PFSK-1 (cell line): ENCODE data around the gene ZNF439.

Source experiments
- FOXP2 ChIP-seq: optimal IDR thresholded peaks from 2 replicates; pipeline ENCODE3; 2011; ENCODE audit warnings: borderline replicate concordance, control low read depth, inconsistent platforms; ENCODE audit not compliant: insufficient read depth; ENCODE audit errors: extremely low read length, extremely low read depth
- POLR2AphosphoS5 ChIP-seq: IDR thresholded peaks from 2 replicates; pipeline ENCODE4 v1.6.1; 2012; ENCODE audit warnings: low read depth, mild to moderate bottlenecking, control low read depth, low read length, moderate library complexity
- SIN3A ChIP-seq: IDR thresholded peaks from 2 replicates; pipeline ENCODE4 v1.6.1; 2012; ENCODE audit warnings: mild to moderate bottlenecking, low read length, moderate library complexity, borderline replicate concordance; ENCODE audit not compliant: insufficient read depth
- TAF1 ChIP-seq: IDR thresholded peaks from 2 replicates; pipeline ENCODE4 v1.6.1; 2012; ENCODE audit warnings: low read length, control low read depth, borderline replicate concordance; ENCODE audit not compliant: insufficient read depth
- TF ChIP-seq, protein P1 (sequence below), 2 experiments: IDR thresholded peaks; 2 replicates each; pipeline versions ENCODE4 v1.6.1 to v1.8.0; 2011 to 2012; ENCODE audit warnings: low read depth in 2 of 2, low read length in 2 of 2, control low read depth in 1 of 2, inconsistent platforms in 1 of 2, mild to moderate bottlenecking in 1 of 2, moderate library complexity in 1 of 2; ENCODE audit not compliant: insufficient read depth in 1 of 2

Gene ZNF439

DNA sequence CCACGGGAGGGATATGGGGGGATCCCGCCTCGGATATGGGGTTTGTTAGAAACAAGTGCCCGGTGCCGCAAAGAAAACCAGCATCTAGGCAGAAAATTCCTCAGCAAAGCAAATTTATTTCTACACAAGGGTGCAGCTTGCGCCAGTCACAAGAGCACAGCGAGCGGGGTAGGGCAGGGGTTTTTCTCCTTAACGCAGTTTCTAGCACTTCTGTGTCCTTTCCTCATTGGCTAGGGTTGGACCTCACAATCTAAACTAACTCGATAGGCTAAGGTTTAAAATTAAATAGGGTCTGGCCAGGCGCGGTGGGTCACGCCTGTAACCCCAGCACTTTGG lies 33.9 kb upstream of the ZNF439 start:
- TF ChIP-seq POLR2AphosphoS5 (no peak), TAF1 (no peak)

DNA sequence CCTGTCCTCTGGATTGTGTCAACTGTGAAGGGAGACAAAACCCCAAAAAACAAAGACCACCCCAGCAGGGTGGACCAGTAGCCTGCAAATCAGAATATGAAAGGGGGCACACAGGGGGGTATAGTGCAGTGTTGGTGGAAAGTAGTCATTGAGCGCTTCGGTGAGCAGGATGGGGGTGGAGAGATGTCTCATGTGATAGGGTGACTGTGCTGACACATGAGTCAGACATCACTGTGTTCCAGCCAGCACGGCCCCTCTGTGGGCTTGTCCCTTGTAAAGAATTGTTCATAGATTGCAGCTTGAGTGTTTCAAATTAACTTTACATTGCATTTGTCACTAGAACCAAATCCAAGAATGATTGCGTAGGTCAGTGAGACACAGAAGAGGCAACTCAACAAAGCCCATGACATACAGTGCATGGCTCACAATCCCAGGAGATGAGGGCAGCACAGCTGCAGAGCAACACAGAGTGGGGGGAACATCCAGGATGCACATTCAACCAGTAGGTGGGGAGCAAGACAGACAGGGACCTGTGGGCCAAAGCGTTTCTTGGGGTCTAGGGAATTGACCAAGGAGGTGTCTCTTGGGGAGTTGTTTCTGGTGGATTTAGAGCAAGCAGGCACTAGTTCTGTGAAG lies 26.9 kb upstream of the ZNF439 start:
- no peak for TF ChIP-seq POLR2AphosphoS5
- TF ChIP-seq FOXP2: no peak
- no peak for TF ChIP-seq SIN3A
- TF ChIP-seq, protein P1, sequence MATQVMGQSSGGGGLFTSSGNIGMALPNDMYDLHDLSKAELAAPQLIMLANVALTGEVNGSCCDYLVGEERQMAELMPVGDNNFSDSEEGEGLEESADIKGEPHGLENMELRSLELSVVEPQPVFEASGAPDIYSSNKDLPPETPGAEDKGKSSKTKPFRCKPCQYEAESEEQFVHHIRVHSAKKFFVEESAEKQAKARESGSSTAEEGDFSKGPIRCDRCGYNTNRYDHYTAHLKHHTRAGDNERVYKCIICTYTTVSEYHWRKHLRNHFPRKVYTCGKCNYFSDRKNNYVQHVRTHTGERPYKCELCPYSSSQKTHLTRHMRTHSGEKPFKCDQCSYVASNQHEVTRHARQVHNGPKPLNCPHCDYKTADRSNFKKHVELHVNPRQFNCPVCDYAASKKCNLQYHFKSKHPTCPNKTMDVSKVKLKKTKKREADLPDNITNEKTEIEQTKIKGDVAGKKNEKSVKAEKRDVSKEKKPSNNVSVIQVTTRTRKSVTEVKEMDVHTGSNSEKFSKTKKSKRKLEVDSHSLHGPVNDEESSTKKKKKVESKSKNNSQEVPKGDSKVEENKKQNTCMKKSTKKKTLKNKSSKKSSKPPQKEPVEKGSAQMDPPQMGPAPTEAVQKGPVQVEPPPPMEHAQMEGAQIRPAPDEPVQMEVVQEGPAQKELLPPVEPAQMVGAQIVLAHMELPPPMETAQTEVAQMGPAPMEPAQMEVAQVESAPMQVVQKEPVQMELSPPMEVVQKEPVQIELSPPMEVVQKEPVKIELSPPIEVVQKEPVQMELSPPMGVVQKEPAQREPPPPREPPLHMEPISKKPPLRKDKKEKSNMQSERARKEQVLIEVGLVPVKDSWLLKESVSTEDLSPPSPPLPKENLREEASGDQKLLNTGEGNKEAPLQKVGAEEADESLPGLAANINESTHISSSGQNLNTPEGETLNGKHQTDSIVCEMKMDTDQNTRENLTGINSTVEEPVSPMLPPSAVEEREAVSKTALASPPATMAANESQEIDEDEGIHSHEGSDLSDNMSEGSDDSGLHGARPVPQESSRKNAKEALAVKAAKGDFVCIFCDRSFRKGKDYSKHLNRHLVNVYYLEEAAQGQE (IDR thresholded peaks at IDR 0.05; ENCODE audit: insufficient read depth in 1 of 2, low read depth in 2 of 2, low read length in 2 of 2): no peak
- no peak for TF ChIP-seq TAF1

DNA sequence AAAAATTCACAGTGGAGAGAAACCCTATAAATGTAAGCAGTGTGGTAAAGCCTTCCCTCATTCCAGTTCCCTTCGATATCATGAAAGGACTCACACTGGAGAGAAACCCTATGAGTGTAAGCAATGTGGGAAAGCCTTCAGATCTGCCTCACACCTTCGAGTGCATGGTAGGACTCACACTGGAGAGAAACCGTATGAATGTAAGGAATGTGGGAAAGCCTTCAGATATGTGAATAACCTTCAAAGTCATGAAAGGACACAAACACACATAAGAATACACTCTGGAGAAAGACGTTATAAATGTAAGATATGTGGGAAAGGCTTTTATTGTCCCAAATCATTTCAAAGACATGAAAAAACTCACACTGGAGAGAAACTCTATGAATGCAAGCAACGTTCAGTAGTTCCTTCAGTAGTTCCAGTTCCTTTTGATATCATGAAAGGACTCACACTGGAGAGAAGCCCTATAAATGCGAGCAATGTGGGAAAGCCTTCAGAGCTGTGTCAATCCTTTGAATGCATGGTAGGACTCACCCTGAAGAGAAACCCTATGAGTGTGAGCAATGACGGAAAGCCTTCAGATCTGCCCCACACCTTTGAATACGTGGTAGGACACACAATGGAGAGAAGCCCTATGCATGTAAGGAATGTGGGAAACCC lies 16.1 kb upstream of the ZNF439 start:
- TF ChIP-seq SIN3A: no peak

DNA sequence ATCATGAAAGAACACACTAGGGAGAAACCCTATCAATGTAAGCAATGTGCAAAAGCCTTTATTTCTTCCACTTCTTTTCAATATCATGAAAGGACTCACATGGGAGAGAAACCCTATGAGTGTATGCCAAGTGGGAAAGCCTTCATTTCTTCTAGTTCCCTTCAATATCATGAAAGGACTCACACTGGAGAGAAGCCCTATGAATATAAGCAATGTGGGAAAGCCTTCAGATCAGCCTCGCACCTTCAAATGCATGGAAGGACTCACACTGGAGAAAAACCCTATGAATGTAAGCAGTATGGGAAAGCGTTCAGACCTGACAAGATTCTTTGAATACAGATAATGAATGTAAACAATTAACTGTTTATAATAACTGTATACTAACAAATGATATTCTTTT lies 15.0 kb upstream of the ZNF439 start:
- TF ChIP-seq POLR2AphosphoS5 (no peak), FOXP2 (no peak), SIN3A (no peak), TAF1 (no peak)
- TF ChIP-seq, protein P1 (IDR thresholded peaks at IDR 0.05; ENCODE audit: insufficient read depth in 1 of 2, low read depth in 2 of 2, low read length in 2 of 2): no peak

DNA sequence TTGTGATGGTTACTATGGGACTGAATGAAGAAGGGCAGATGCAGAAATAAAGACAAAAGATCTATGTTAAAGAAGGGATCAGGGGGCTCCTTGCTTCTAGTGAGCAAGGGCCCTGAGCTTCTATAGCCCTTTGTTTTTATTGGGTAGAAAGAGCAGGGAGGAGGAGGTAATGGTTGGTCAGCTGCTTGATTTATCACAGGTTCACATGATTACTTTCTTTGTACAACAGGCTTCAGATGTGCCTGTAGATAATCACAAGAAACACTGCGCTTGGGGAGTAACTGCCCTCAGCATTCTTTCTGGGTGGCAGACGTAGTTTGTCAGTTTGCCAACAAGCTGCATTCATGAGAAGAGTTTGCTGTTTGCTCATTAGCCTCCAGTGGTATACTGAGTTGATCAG lies 4.8 kb upstream of the ZNF439 start:
- TF ChIP-seq SIN3A (no peak), TAF1 (no peak), POLR2AphosphoS5 (no peak)

DNA sequence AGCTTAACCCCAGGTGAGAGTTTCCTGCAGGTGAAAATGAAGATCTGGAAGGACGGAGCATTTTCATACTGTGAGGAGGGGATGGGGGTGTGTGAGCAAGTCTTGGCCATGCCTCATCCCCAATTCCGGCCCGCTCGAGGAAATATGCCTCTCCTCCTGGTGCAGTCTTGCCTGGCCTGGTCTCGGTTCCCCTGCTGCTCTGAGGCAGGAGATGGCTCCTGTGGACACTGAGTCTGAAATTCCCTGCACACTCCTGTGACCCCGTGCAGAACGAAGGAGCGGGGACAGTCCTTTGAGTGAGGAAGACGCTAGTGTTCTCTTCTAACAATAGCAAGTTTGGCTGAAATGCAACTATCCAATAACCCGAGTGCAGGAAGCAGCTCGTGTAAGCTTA lies 329 bp upstream of the ZNF439 start:
- no peak for TF ChIP-seq TAF1
- no peak for TF ChIP-seq POLR2AphosphoS5
- TF ChIP-seq FOXP2: no peak
- TF ChIP-seq, protein P1 (IDR thresholded peaks at IDR 0.05; ENCODE audit: insufficient read depth in 1 of 2, low read depth in 2 of 2, low read length in 2 of 2): no peak
- TF ChIP-seq SIN3A: no peak

DNA sequence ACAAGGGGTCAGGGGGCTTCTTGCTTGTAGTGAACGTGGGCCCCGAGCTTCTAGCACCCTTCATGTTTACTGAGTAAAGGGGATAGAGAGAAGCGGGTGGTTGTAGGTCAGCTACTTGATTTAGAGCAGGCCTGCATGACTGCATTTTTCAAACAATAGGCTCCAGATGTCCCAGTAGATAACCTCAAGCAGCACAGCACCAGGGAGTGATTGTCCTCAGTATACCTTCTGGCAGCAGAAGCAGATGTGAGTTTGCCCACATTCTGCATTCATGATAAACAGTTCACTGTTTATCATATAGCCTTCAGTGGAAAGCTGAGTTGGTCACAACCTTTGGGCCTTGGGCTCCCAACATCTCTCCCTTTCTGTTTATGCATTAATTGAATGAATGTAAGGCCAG lies 4.8 kb downstream of the ZNF439 start:
- TF ChIP-seq POLR2AphosphoS5 (no peak), FOXP2 (no peak), SIN3A (no peak), TAF1 (no peak)
- TF ChIP-seq, protein P1 (IDR thresholded peaks at IDR 0.05; ENCODE audit: insufficient read depth in 1 of 2, low read depth in 2 of 2, low read length in 2 of 2): no peak
